ENCODE measurements around the gene RAB24.

DNA sequence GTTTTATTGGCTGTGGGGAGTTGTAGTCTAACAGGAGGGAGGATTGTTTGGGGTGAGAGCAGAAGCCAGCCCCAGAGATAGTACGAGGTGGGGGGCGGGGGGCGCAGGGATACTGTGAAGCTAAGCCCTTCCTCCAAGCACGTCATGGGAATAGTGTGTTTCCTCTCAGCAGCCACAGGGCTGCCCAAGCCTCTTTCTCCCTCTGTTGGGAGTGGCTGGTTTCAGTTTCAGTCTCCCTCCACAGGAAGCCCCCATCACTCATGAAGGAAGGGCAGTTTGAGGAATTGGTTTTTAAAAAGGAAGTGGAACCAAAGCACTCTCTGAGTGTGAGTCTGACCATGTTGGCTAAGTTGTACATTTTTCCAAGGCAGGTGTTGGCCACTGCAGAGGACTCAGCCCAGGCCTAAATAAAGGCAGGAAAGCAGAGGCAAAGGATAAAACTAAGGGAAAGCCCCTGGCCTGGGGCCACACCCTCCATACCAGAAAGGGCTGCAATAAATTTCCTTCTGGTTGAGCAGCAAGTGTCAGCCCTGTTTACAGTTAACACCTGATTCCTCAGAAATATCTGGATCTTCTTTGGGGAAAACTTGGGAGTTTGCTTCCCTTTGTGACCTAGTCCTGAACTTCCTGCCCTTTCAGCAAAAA is 3.2 kb downstream of the RAB24 start:
- TF ChIP-seq, protein P1, sequence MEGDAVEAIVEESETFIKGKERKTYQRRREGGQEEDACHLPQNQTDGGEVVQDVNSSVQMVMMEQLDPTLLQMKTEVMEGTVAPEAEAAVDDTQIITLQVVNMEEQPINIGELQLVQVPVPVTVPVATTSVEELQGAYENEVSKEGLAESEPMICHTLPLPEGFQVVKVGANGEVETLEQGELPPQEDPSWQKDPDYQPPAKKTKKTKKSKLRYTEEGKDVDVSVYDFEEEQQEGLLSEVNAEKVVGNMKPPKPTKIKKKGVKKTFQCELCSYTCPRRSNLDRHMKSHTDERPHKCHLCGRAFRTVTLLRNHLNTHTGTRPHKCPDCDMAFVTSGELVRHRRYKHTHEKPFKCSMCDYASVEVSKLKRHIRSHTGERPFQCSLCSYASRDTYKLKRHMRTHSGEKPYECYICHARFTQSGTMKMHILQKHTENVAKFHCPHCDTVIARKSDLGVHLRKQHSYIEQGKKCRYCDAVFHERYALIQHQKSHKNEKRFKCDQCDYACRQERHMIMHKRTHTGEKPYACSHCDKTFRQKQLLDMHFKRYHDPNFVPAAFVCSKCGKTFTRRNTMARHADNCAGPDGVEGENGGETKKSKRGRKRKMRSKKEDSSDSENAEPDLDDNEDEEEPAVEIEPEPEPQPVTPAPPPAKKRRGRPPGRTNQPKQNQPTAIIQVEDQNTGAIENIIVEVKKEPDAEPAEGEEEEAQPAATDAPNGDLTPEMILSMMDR (IDR thresholded peaks at IDR 0.05): no peak
- no peak for TF ChIP-seq POLR2A (IDR thresholded peaks at IDR 0.05)
- no peak for TF ChIP-seq EP300 (IDR thresholded peaks at IDR 0.05)
